A673 (cell line): ENCODE results near the gene CA9.

Experiments
- CTCF ChIP-seq: fragments of 300-800, 200-600 bp; sonication (generic); conservative IDR thresholded peaks from 2 replicates; pipeline ENCODE4 v1.5.1; 2017; ENCODE audit warnings: low read depth, mild to moderate bottlenecking, antibody characterized with exemption, low read length, moderate library complexity, mixed read lengths
- EZH2 ChIP-seq: fragments of 200-600 bp; sonication (generic); IDR thresholded peaks from 2 replicates; pipeline ENCODE4 v1.6.1; 2017; ENCODE audit warnings: borderline replicate concordance, low read depth, mild to moderate bottlenecking, mixed read lengths, antibody characterized with exemption, low read length; ENCODE audit not compliant: poor library complexity, severe bottlenecking

- TF ChIP-seq CTCF: no peak
- no peak for TF ChIP-seq EZH2
These were observed 13.6 kb downstream of the CA9 start for GRCh38 chr9:35687306-35687705.
